Loucy (cell line): Measurements from ENCODE around the gene KIAA1328.

ENCODE experiments used
- H2AFZ ChIP-seq: fragments of 200-600 bp; sonication (generic); 2 replicates; pipeline ENCODE4 v1.6.0; 2016; ENCODE audit warnings: antibody characterized with exemption, mild to moderate bottlenecking, low read length, moderate library complexity
- H3F3A ChIP-seq: fragments of 200-600 bp; 2 replicates; pipeline ENCODE4 v1.6.0; 2016; ENCODE audit warnings: antibody characterized with exemption, low read depth, mild to moderate bottlenecking
- H3K27me3 ChIP-seq: fragments of 200-600 bp; sonication (generic); 2 replicates; pipeline ENCODE4 v1.6.1; 2014; ENCODE audit warnings: low read length, mild to moderate bottlenecking; ENCODE audit not compliant: insufficient read depth, poor library complexity, severe bottlenecking
- H3K36me3 ChIP-seq: fragments of 200-600 bp; sonication (generic); 2 replicates; pipeline ENCODE4 v1.6.1; 2016; ENCODE audit warnings: low read length; ENCODE audit not compliant: insufficient read depth
- H3K4me1 ChIP-seq: fragments of 200-600 bp; sonication (generic); 2 replicates; pipeline ENCODE4 v1.5.1; 2014; ENCODE audit warnings: low read length, mild to moderate bottlenecking; ENCODE audit not compliant: insufficient read depth, poor library complexity, severe bottlenecking
- H3K4me2 ChIP-seq: fragments of 200-600 bp; sonication (generic); 2 replicates; pipeline ENCODE4 v1.6.0; 2014; ENCODE audit warnings: antibody characterized with exemption, low read length, low read depth, mild to moderate bottlenecking; ENCODE audit not compliant: poor library complexity, severe bottlenecking
- H3K4me3 ChIP-seq: fragments of 200-600 bp; sonication (generic); 2 replicates; pipeline ENCODE4 v1.5.1; 2014; ENCODE audit warnings: low read length, mild to moderate bottlenecking, mixed read lengths; ENCODE audit not compliant: poor library complexity, severe bottlenecking
- H3K79me2 ChIP-seq: fragments of 200-600 bp; sonication (generic); 2 replicates; pipeline ENCODE4 v1.6.1; 2014; ENCODE audit warnings: low read length; ENCODE audit not compliant: insufficient read depth
- H3K9ac ChIP-seq: fragments of 200-600 bp; sonication (generic); 2 replicates; pipeline ENCODE4 v1.6.0; 2014; ENCODE audit warnings: mild to moderate bottlenecking, low read depth, low read length, moderate library complexity; ENCODE audit not compliant: poor library complexity, severe bottlenecking
- H3K9me2 ChIP-seq: fragments of 200-600 bp; sonication (generic); replicated peaks from 2 replicates; pipeline ENCODE4 v1.6.1; 2016; ENCODE audit warnings: low read depth, low read length, mixed read lengths
- H3K9me3 ChIP-seq: fragments of 200-600 bp; sonication (generic); 2 replicates; pipeline ENCODE4 v1.6.1; 2014; ENCODE audit warnings: mild to moderate bottlenecking, antibody characterized with exemption, low read length, low read depth; ENCODE audit not compliant: insufficient read depth
- H4K20me1 ChIP-seq: fragments of 200-600 bp; sonication (generic); 2 replicates; pipeline ENCODE4 v1.6.0; 2014; ENCODE audit warnings: antibody characterized with exemption, low read length, mild to moderate bottlenecking; ENCODE audit not compliant: insufficient read depth, poor library complexity, severe bottlenecking
- EZH2phosphoT487 ChIP-seq: fragments of 200-600 bp; IDR thresholded peaks from 2 replicates; pipeline ENCODE4 v1.6.1; 2018; ENCODE audit warnings: antibody characterized with exemption, mild to moderate bottlenecking, moderate library complexity, borderline replicate concordance
- TF ChIP-seq, protein P1 (sequence below): fragments of 200-600 bp; sonication (generic); conservative IDR thresholded peaks from 2 replicates; pipeline ENCODE4 v1.5.1; 2014; ENCODE audit warnings: mild to moderate bottlenecking, antibody characterized with exemption, low read length

The KIAA1328 gene

GRCh38 chr18:36889321-36889720 is 60.4 kb downstream of the KIAA1328 start:
- no peaks in the 10 kb centered on the region for H4K20me1 ChIP-seq
- H3K27me3 ChIP-seq, result no peaks in the 10 kb centered on the region
- H3K36me3 ChIP-seq, result no peaks in the 10 kb centered on the region
- no peaks in the 10 kb centered on the region for H3F3A ChIP-seq
- no peaks in the 10 kb centered on the region for H3K9me3 ChIP-seq
- no peak overlapping the region for H3K4me3 ChIP-seq
- H2AFZ ChIP-seq, result no peak overlapping the region
- TF ChIP-seq, protein P1, sequence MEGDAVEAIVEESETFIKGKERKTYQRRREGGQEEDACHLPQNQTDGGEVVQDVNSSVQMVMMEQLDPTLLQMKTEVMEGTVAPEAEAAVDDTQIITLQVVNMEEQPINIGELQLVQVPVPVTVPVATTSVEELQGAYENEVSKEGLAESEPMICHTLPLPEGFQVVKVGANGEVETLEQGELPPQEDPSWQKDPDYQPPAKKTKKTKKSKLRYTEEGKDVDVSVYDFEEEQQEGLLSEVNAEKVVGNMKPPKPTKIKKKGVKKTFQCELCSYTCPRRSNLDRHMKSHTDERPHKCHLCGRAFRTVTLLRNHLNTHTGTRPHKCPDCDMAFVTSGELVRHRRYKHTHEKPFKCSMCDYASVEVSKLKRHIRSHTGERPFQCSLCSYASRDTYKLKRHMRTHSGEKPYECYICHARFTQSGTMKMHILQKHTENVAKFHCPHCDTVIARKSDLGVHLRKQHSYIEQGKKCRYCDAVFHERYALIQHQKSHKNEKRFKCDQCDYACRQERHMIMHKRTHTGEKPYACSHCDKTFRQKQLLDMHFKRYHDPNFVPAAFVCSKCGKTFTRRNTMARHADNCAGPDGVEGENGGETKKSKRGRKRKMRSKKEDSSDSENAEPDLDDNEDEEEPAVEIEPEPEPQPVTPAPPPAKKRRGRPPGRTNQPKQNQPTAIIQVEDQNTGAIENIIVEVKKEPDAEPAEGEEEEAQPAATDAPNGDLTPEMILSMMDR, result no peak
- no peak for TF ChIP-seq EZH2phosphoT487
- H3K4me1 ChIP-seq, result peaks cover 10% of the 10 kb centered on the region
- no peak overlapping the region for H3K9ac ChIP-seq
- H3K9me2 ChIP-seq, result no peaks in the 10 kb centered on the region
- peak overlapping the region; percentile 33 for H3K4me2 ChIP-seq
- no peaks in the 10 kb centered on the region for H3K79me2 ChIP-seq

GRCh38 chr18:36889742-36890141 is 60.8 kb downstream of the KIAA1328 start:
- no peak overlapping the region for H3K9ac ChIP-seq
- TF ChIP-seq, protein P1, result no peak
- TF ChIP-seq EZH2phosphoT487, result no peak
- no peaks in the 10 kb centered on the region for H4K20me1 ChIP-seq
- peak overlapping the region; percentile 33 for H3K4me2 ChIP-seq
- no peaks in the 10 kb centered on the region for H3K79me2 ChIP-seq
- H3F3A ChIP-seq, result no peaks in the 10 kb centered on the region
- H3K27me3 ChIP-seq, result no peaks in the 10 kb centered on the region
- no peaks in the 10 kb centered on the region for H3K36me3 ChIP-seq
- H3K9me3 ChIP-seq, result no peaks in the 10 kb centered on the region
- no peak overlapping the region for H3K4me3 ChIP-seq
- H3K9me2 ChIP-seq, result no peaks in the 10 kb centered on the region
- H3K4me1 ChIP-seq, result peaks cover 10% of the 10 kb centered on the region
- H2AFZ ChIP-seq, result no peak overlapping the region

DNA sequence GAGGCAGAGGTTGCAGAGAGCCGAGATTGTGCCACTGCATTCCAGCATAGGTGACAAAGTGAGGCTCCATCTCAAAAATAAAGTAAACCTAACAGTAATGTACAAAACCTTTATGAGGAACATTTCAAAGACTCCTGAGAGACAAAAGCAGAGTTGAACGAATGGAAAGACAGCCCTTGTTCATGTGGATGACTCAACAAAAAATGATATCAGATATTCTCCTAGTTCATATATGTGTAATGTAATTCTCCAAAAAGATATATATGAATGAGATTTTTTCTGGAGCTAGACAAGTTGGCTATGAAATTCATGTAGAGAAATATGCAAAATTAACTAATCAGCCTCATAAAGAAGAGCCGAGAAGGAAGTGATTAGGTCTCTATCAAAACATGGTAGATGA is 61.7 kb downstream of the KIAA1328 start:
- TF ChIP-seq, protein P1, result no peak
- TF ChIP-seq EZH2phosphoT487, result no peak
- Histone ChIP-seq H3K79me2 (no peaks in the 10 kb centered on the region), H3K27me3 (no peaks in the 10 kb centered on the region), H3K9me3 (no peaks in the 10 kb centered on the region), H3K4me1 (peaks cover 10% of the 10 kb centered on the region), H3K9ac (no peak overlapping the region), H4K20me1 (no peaks in the 10 kb centered on the region), H2AFZ (no peak overlapping the region), H3K4me3 (no peak overlapping the region), H3K9me2 (no peaks in the 10 kb centered on the region), H3F3A (no peaks in the 10 kb centered on the region), H3K36me3 (no peaks in the 10 kb centered on the region), H3K4me2 (no peak overlapping the region)
